Memory B cell (primary cell): Measurements from ENCODE around the gene HGD.
"Not testable (repeated sequence)": the region's sequence is repeated elsewhere in the genome, so short reads cannot be mapped to it uniquely, and the experiment has no call there.

ENCODE experiments used
- ATAC-seq: fragments of 150-1000 bp; cut with Tn5 transposase; 2 replicates; pipeline ENCODE4 v1.10.0; 2021; ENCODE audit warnings: low read depth, mild to moderate bottlenecking, moderate library complexity
- DNase-seq, 2 donors: peaks; one replicate each; pipeline ENCODE4 v3.0.0; 2022; ENCODE audit warnings: low spot score in 2 of 2
- H3K27ac Mint-ChIP-seq: one replicate; pipeline ENCODE4 v1.8.0; 2022; ENCODE audit warnings: mild to moderate bottlenecking, moderate library complexity, mixed read lengths
- H3K27me3 Mint-ChIP-seq: one replicate; pipeline ENCODE4 v1.8.0; 2022; ENCODE audit warnings: mixed read lengths
- H3K36me3 Mint-ChIP-seq: one replicate; pipeline ENCODE4 v1.8.0; 2022; ENCODE audit warnings: mild to moderate bottlenecking, mixed read lengths
- H3K4me1 Mint-ChIP-seq: one replicate; pipeline ENCODE4 v1.8.0; 2022; ENCODE audit warnings: mixed read lengths
- H3K4me3 Mint-ChIP-seq: one replicate; pipeline ENCODE4 v1.8.0; 2022; ENCODE audit warnings: mild to moderate bottlenecking, moderate library complexity, mixed read lengths
- H3K9me3 Mint-ChIP-seq: one replicate; pipeline ENCODE4 v1.8.0; 2022; ENCODE audit warnings: mixed read lengths

The HGD gene

DNA sequence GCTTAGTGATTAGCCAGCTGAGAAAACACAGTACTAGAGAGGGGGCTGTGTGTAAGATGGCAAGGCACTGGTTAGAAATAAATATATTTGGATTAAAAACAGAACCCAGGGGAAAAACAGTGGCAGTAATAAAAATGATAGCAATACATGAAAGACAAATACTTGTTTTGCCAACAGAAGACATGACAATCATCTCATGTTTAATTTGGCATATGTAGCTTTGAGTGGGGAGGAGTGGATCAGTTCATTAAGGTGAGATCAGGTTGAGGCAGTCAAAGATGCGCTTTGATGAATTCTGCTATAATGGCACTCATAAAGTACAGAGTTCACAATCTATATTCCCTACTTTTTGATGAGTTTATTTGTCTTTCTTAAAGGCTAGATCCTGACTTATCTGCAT is 3.4 kb upstream of the HGD start:
- Mint-ChIP-seq H3K4me1 (peaks cover 17% of the 10 kb centered on the region), H3K9me3 (no peaks in the 10 kb centered on the region), H3K27me3 (no peaks in the 10 kb centered on the region), H3K36me3 (peaks cover 4% of the 10 kb centered on the region), H3K4me3 (no peak overlapping the region), H3K27ac (no peak overlapping the region)
- no peak for ATAC-seq
- no peak for DNase-seq

DNA sequence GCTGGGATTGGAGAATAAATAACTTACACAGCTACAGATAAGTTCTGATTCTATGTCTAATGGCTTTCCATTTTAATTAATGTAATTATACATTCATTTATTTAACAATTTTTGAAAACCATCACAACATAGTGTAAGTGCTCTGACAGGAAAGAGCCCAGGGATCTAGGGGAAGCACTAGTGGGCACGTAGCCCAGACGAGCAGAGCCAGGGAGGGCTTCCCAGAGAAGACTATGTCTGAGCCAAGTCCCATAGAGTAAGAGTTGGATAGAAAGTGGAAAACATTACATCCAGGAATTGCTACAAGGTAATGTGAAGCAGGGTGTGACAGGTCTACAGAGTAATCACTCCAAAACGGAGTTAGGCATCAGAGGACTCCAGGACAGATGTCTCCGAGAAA is 2.9 kb upstream of the HGD start:
- ATAC-seq (no peak), DNase-seq (no peak)
- H3K27ac Mint-ChIP-seq = no peak overlapping the region
- peaks cover 4% of the 10 kb centered on the region for H3K36me3 Mint-ChIP-seq
- H3K9me3 Mint-ChIP-seq = no peaks in the 10 kb centered on the region
- peaks cover 17% of the 10 kb centered on the region for H3K4me1 Mint-ChIP-seq
- H3K27me3 Mint-ChIP-seq = no peaks in the 10 kb centered on the region
- no peak overlapping the region for H3K4me3 Mint-ChIP-seq

DNA sequence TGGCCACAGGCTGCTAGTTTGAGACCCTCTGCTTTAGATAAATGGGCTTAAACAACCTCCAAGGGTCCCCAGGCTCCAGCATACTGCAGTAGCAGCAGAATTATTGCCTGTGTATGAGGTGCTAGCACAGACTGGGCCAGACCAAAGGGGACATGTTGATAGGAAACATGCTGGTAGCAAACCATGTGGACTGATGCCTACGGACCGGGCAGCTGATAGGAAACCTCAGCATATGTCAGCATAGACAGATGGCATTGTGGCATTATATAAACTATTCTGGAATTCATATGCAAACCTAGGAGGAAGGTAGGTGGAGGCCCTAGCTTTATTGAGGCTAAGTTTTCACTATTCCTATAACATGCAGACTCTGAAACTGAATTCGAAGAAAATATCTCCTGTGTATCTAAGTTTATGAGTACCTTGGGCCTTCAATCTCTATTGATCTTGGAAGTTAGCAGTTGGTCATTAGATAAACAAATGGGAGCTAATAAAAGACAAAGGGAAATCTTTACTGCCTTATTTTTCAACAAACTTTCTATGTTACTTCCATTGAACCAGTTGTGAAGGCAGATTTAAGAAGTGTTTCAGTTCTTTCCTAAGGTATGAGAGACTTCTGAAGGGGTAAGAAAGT is 1.7 kb upstream of the HGD start:
- Mint-ChIP-seq H3K4me3 (no peak overlapping the region), H3K27ac (no peak overlapping the region), H3K4me1 (peaks cover 18% of the 10 kb centered on the region), H3K27me3 (no peaks in the 10 kb centered on the region), H3K9me3 (no peaks in the 10 kb centered on the region), H3K36me3 (peaks cover 2% of the 10 kb centered on the region)
- DNase-seq (no peak), ATAC-seq (no peak)

DNA sequence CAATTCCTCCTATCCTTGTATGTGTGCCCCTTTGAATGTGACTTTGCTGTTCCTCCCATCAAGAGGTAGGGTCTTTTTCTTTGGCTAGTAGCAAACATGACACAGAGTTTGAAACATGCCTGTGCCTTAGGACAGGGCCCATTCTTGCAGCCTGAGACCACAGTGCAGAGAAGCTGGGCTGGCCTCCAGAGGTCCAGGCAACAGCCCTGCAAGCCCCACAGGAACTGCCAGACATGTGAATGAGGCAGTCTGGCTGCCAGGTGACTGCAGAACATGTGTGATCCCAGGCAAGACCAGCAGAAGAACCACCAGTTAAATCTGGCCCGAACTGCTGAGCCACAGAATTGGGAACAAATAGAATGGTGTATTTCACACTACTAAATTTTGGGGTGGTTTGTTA is 1.2 kb upstream of the HGD start:
- ATAC-seq = no peak
- DNase-seq = no peak
- H3K4me3 Mint-ChIP-seq = no peak overlapping the region
- H3K9me3 Mint-ChIP-seq = no peaks in the 10 kb centered on the region
- no peak overlapping the region for H3K27ac Mint-ChIP-seq
- no peaks in the 10 kb centered on the region for H3K27me3 Mint-ChIP-seq
- H3K4me1 Mint-ChIP-seq = peaks cover 21% of the 10 kb centered on the region
- no peaks in the 10 kb centered on the region for H3K36me3 Mint-ChIP-seq

DNA sequence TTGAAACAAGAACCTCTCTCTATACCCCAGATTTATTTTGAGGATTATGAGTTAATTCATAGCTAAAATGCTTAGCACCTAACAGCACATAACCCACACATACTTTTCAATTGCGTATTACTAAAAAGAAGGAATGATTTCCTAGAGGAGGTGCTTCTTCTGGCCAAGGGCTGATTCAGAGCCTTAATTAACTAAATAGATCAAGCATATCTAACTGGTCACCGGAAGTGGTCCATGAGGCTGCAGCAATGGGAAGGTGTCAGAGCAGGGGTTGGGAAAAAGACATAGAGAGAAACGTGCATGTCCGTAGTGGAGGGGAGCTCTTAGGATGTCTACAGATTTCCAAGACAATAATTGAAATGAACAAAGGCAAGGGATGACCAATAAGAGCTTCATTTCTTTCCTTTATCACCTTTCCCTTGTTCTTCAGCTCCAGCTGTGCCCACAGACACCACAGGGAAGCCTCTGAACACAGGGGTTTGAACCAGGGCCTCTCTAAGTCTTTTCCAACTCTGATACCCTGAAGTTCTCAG is 467 bp downstream of the HGD start:
- ATAC-seq (no peak), DNase-seq (no peak)
- Mint-ChIP-seq H3K4me3 (no peak overlapping the region), H3K36me3 (no peaks in the 10 kb centered on the region), H3K27ac (no peak overlapping the region), H3K27me3 (no peaks in the 10 kb centered on the region), H3K4me1 (peaks cover 18% of the 10 kb centered on the region), H3K9me3 (peaks cover 3% of the 10 kb centered on the region)

DNA sequence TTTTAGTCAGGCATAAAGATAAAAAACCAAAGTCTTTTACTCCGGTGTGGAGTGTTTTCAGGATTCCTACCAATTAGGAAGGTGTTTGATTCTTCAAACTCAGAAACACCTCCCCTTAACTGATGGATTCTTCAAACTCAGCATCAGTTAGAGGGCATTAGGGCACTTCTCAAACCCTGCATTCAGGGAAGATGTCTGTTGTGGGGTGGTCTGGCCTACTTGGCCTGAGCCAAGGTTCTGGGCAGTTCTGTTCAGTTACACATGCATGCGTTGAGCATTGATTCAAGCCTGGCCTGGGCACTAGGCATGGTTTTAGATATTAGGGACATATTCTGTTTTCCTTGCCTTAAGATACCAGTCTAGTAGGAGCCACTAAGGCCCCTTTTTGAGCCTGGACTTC is 1.0 kb downstream of the HGD start:
- H3K36me3 Mint-ChIP-seq = no peaks in the 10 kb centered on the region
- H3K27ac Mint-ChIP-seq = no peak overlapping the region
- no peak for ATAC-seq
- peaks cover 4% of the 10 kb centered on the region for H3K9me3 Mint-ChIP-seq
- no peak for DNase-seq
- no peaks in the 10 kb centered on the region for H3K27me3 Mint-ChIP-seq
- H3K4me3 Mint-ChIP-seq = no peak overlapping the region
- peaks cover 18% of the 10 kb centered on the region for H3K4me1 Mint-ChIP-seq

DNA sequence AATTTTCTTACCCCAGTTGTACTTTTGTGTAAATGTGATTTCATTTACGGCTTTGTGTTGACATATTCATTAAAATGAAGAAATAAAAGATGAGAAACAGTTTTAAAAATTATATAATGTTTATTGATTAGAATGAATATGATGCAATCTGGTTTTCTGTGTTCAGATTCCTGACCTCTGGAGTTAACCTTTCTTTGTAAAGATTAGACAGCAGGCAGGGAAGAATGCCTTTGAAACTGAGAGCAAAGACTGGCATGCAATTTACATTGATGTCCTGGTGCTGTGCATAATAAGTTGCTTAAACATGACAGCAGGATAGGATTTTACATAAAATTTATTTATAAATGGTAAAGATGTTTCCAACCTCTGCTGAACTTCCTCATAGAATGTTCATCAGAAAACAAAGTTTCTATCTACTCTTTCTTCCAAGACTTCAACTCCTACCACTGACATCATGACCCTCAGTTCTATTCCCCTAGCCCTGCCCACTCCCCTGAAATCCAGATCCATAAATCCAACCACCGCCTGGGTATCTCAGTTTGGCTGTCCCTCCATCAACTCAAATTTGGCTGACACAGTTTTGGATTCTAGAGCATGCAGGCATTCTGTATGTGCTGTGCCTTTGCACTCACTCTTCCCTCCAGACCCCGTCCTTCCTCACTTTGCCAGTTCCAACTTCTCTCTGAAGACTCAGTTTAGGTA is 1.7 kb downstream of the HGD start:
- H3K27me3 Mint-ChIP-seq = no peaks in the 10 kb centered on the region
- peaks cover 18% of the 10 kb centered on the region for H3K4me1 Mint-ChIP-seq
- no peak overlapping the region for H3K27ac Mint-ChIP-seq
- ATAC-seq = no peak
- H3K4me3 Mint-ChIP-seq = no peak overlapping the region
- H3K36me3 Mint-ChIP-seq = no peaks in the 10 kb centered on the region
- H3K9me3 Mint-ChIP-seq = peaks cover 4% of the 10 kb centered on the region
- DNase-seq = no peak

DNA sequence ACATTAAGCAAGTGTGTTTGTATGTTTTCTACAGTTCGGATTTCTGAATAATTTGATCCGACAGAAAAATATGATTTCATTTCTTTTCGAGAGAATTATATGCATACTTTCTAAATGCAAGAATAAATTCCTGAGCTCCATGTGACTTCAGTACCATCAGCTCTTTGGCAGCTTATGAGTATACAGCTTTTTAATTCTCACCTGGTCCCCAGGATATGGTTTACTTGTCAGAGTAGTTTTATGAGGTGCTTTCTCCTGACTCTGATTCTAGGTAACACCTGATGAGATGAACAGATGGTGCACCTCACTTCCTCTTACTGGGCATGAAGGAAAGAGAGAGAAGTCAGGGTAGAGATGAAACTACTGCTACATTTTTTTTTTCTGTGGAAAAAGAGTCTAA is 3.1 kb downstream of the HGD start:
- Mint-ChIP-seq H3K4me3 (no peak overlapping the region), H3K4me1 (peaks cover 18% of the 10 kb centered on the region), H3K9me3 (peaks cover 4% of the 10 kb centered on the region), H3K36me3 (no peaks in the 10 kb centered on the region), H3K27ac (peak overlapping the region; percentile 47), H3K27me3 (no peaks in the 10 kb centered on the region)
- ATAC-seq (peak; percentile 89), DNase-seq (no peak)

GRCh38 chr3:120678331-120678947 is 3.6 kb downstream of the HGD start:
- DNase-seq (no peak), ATAC-seq (peak; percentile 61)
- Mint-ChIP-seq H3K27me3 (no peaks in the 10 kb centered on the region), H3K4me1 (peaks cover 18% of the 10 kb centered on the region), H3K27ac (peak overlapping the region; percentile 47), H3K9me3 (peaks cover 4% of the 10 kb centered on the region), H3K36me3 (no peaks in the 10 kb centered on the region), H3K4me3 (no peak overlapping the region)

- not testable (repeated sequence) for DNase-seq, H3K27ac Mint-ChIP-seq, ATAC-seq, H3K9me3 Mint-ChIP-seq, H3K4me3 Mint-ChIP-seq, H3K36me3 Mint-ChIP-seq, H3K27me3 Mint-ChIP-seq
- peaks cover 18% of the 10 kb centered on the region for H3K4me1 Mint-ChIP-seq
These were observed 4.8 kb downstream of the HGD start for GRCh38 chr3:120677193-120677592.

GRCh38 chr3:120673116-120673515 is 8.9 kb downstream of the HGD start:
- no peak for ATAC-seq

GRCh38 chr3:120670576-120670975 is 11.5 kb downstream of the HGD start:
- Mint-ChIP-seq H3K9me3 (no peaks in the 10 kb centered on the region), H3K27me3 (peaks cover 5% of the 10 kb centered on the region), H3K4me3 (no peak overlapping the region), H3K27ac (no peak overlapping the region), H3K4me1 (no peaks in the 10 kb centered on the region), H3K36me3 (peaks cover 6% of the 10 kb centered on the region)
- ATAC-seq = no peak
- no peak for DNase-seq

More at GRCh38 chr3:120673116-120673515, 8.9 kb downstream of the HGD start:
- Mint-ChIP-seq H3K36me3 (peaks cover 2% of the 10 kb centered on the region), H3K9me3 (peaks cover 4% of the 10 kb centered on the region), H3K27me3 (no peaks in the 10 kb centered on the region), H3K27ac (no peak overlapping the region), H3K4me3 (no peak overlapping the region), H3K4me1 (peaks cover under 1% of the 10 kb centered on the region)
- DNase-seq = no peak

- no peaks in the 10 kb centered on the region for H3K4me1 Mint-ChIP-seq
- peaks cover 7% of the 10 kb centered on the region for H3K36me3 Mint-ChIP-seq
- no peaks in the 10 kb centered on the region for H3K9me3 Mint-ChIP-seq
- no peak overlapping the region for H3K27ac Mint-ChIP-seq
- H3K4me3 Mint-ChIP-seq = no peak overlapping the region
- peaks cover 17% of the 10 kb centered on the region for H3K27me3 Mint-ChIP-seq
- ATAC-seq = no peak
- DNase-seq = no peak
These were observed 17.1 kb downstream of the HGD start for GRCh38 chr3:120664926-120665325.

DNA sequence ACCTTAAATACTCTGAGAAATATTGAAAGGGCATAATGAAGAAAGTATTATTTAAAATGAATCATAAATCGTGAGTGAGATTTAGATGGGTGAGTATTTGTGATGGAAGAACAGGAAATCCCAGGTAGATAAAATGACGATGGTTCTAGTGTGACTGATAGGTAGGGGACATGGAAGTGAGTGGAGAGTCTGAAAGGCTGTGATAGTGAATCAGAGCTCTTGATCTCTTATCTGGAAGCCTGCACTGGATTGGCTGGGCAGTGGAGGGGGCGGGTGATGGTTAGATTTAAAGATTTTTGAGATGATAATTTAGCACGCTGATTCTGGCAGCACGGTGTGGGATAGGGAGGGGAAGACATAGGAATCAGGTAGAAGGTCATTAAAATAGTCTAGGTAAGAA is 20.1 kb downstream of the HGD start:
- peaks cover 17% of the 10 kb centered on the region for H3K27me3 Mint-ChIP-seq
- peaks cover 5% of the 10 kb centered on the region for H3K4me1 Mint-ChIP-seq
- no peaks in the 10 kb centered on the region for H3K9me3 Mint-ChIP-seq
- H3K4me3 Mint-ChIP-seq = no peak overlapping the region
- no peak for ATAC-seq
- peaks cover 9% of the 10 kb centered on the region for H3K36me3 Mint-ChIP-seq
- H3K27ac Mint-ChIP-seq = no peak overlapping the region
- DNase-seq = no peak
